Erythroblast (primary cell): ENCODE results near the gene VAV1.
"Not testable (repeated sequence)": the region's sequence is repeated elsewhere in the genome, so short reads cannot be mapped to it uniquely, and the experiment has no call there.

Experiments
- DNase-seq, 2 experiments: peaks; one replicate each; lab custom pipeline; 2025; lab: John Stamatoyannopoulos, UW
- GATA1 ChIP-seq: IDR thresholded peaks from 2 replicates; pipeline ENCODE4 v1.6.1; 2011; ENCODE audit warnings: low read depth, mild to moderate bottlenecking, control low read depth, low read length, moderate library complexity
- POLR2A ChIP-seq: IDR thresholded peaks from 2 replicates; pipeline ENCODE4 v1.6.1; 2011; ENCODE audit warnings: mild to moderate bottlenecking, low read length

The VAV1 gene

GRCh38 chr19:6774821-6775707 is 2.6 kb downstream of the VAV1 start:
- no peak for TF ChIP-seq POLR2A
- TF ChIP-seq GATA1 = no peak
- no peak for DNase-seq

- DNase-seq = not testable (repeated sequence)
Measured at GRCh38 chr19:6776045-6776444, 3.5 kb downstream of the VAV1 start.

GRCh38 chr19:6776999-6777398 is 4.5 kb downstream of the VAV1 start:
- TF ChIP-seq POLR2A (no peak), GATA1 (no peak)
- DNase-seq = no peak

GRCh38 chr19:6777434-6777833 is 4.9 kb downstream of the VAV1 start:
- no peak for DNase-seq
- TF ChIP-seq GATA1 (no peak), POLR2A (no peak)

- TF ChIP-seq GATA1 = no peak
- no peak for TF ChIP-seq POLR2A
- no peak for DNase-seq
Measured at GRCh38 chr19:6778386-6778785, 5.9 kb downstream of the VAV1 start.

- TF ChIP-seq GATA1 (no peak), POLR2A (no peak)
- no peak for DNase-seq
Measured at GRCh38 chr19:6779206-6779605, 6.7 kb downstream of the VAV1 start.

GRCh38 chr19:6787393-6787792 is 14.9 kb downstream of the VAV1 start:
- DNase-seq = no peak
- TF ChIP-seq POLR2A (no peak), GATA1 (no peak)

GRCh38 chr19:6788896-6789295 is 16.4 kb downstream of the VAV1 start:
- DNase-seq = no peak
- TF ChIP-seq GATA1 (no peak), POLR2A (no peak)

- no peak for DNase-seq
- TF ChIP-seq POLR2A (no peak), GATA1 (no peak)
Measured at GRCh38 chr19:6790194-6791128, 18.0 kb downstream of the VAV1 start.

- TF ChIP-seq POLR2A (no peak), GATA1 (no peak)
- DNase-seq = no peak
Measured at GRCh38 chr19:6791237-6791636, 18.7 kb downstream of the VAV1 start.

GRCh38 chr19:6793411-6793810 is 20.9 kb downstream of the VAV1 start:
- TF ChIP-seq GATA1 (no peak), POLR2A (no peak)
- no peak for DNase-seq

GRCh38 chr19:6793973-6794372 is 21.5 kb downstream of the VAV1 start:
- DNase-seq = no peak
- no peak for TF ChIP-seq POLR2A
- no peak for TF ChIP-seq GATA1

- TF ChIP-seq GATA1 = no peak
- TF ChIP-seq POLR2A = no peak
- DNase-seq = no peak
Measured at GRCh38 chr19:6794686-6795431, 22.4 kb downstream of the VAV1 start.
